Endothelial cell of umbilical vein (primary cell): ENCODE measurements around the gene DECR2. TPM values are rescaled to one million over a fixed set of nuclear protein-coding genes. Genes with fewer than 3 reads are reported as not detected.

Source experiments
- BruUV-seq: library from RNA; stranded (reverse); fragments of 400-500 nt; replicated peaks from 2 replicates; lab custom pipeline; 2021; lab: Mats Ljungman, UMichigan
- CTCF ChIA-PET: fragments of 300-600, 350-600 bp; sonication (Branson Sonifier 250); formaldehyde crosslinking; loops from one replicate; lab custom pipeline; 2021; ENCODE audit warnings: antibody characterized with exemption, inconsistent platforms; lab: Charles Lee
- POLR2A ChIA-PET: fragments of 300-600, 350-600 bp; sonication (Branson Sonifier 250); formaldehyde crosslinking; loops from one replicate; lab custom pipeline; 2021; ENCODE audit warnings: antibody characterized with exemption, inconsistent platforms; lab: Charles Lee
- DNase-seq: peaks from one replicate; pipeline ENCODE4 v3.0.0-alpha.2; 2011; ENCODE audit warnings: low read depth, low spot score
- FAIRE-seq: peaks from 2 replicates; lab custom pipeline; 2011; peaks lifted over from hg19 to GRCh38; lab: Jason Lieb, UNC
- H2AFZ ChIP-seq: 2 replicates; pipeline ENCODE4 v1.6.0; 2012; ENCODE audit warnings: low read depth, low read length, control low read depth, inconsistent platforms
- H3K27ac ChIP-seq: 2 replicates; pipeline ENCODE4 v1.5.1; 2011; ENCODE audit warnings: low read depth, mild to moderate bottlenecking, control low read depth, low read length, moderate library complexity; ENCODE audit not compliant: insufficient read depth
- H3K27me3 ChIP-seq, 2 experiments: 2 replicates each; pipeline versions ENCODE4 v1.6.0 to v1.6.1; 2011; ENCODE audit warnings: low read length in 2 of 2, mixed read lengths in 1 of 2; ENCODE audit not compliant: control insufficient read depth in 2 of 2, insufficient read depth in 2 of 2
- H3K36me3 ChIP-seq, 2 experiments: 2 replicates in 1 of 2; 3 replicates in 1 of 2; pipeline ENCODE4 v1.5.1; 2011; ENCODE audit warnings: low read length in 2 of 2, mild to moderate bottlenecking in 1 of 2, moderate library complexity in 1 of 2; ENCODE audit not compliant: control insufficient read depth in 2 of 2, insufficient read depth in 2 of 2; ENCODE audit errors: extremely low read depth in 1 of 2
- H3K4me1 ChIP-seq: 3 replicates; pipeline ENCODE4 v1.5.1; 2011; ENCODE audit warnings: mild to moderate bottlenecking, low read length; ENCODE audit not compliant: control insufficient read depth, insufficient read depth; ENCODE audit errors: extremely low read depth
- H3K4me2 ChIP-seq: 2 replicates; pipeline ENCODE4 v1.6.1; 2011; ENCODE audit warnings: low read length, control low read depth, mixed read lengths; ENCODE audit not compliant: insufficient read depth
- H3K4me3 ChIP-seq, 3 experiments: fragments of 200-600 bp in 1 of 3; sonication (generic), shearing (Covaris generic) in 1 of 3; replicated peaks in 1 of 3; 2 replicates each; pipeline ENCODE4 v1.5.1; 2011 to 2016; ENCODE audit warnings: control low read depth in 3 of 3, low read length in 3 of 3, mild to moderate bottlenecking in 2 of 3, inconsistent platforms in 1 of 3, low read depth in 1 of 3, moderate library complexity in 1 of 3; ENCODE audit not compliant: insufficient read depth in 1 of 3
- H3K79me2 ChIP-seq: 2 replicates; pipeline ENCODE4 v1.6.0; 2012; ENCODE audit warnings: low read length, inconsistent platforms; ENCODE audit not compliant: control insufficient read depth, insufficient read depth
- H3K9ac ChIP-seq: replicated peaks from 2 replicates; pipeline ENCODE3; 2011; ENCODE audit warnings: low read length, control low read depth; ENCODE audit not compliant: insufficient read depth; ENCODE audit errors: extremely low read depth
- H3K9me1 ChIP-seq: replicated peaks from 3 replicates; pipeline ENCODE4 v1.6.0; 2011; ENCODE audit warnings: mild to moderate bottlenecking, low read length; ENCODE audit not compliant: control insufficient read depth, insufficient read depth; ENCODE audit errors: extremely low read depth
- H3K9me3 ChIP-seq: replicated peaks from 2 replicates; pipeline ENCODE4 v1.5.1; 2012; ENCODE audit warnings: low read length, inconsistent platforms; ENCODE audit not compliant: control insufficient read depth, insufficient read depth
- H4K20me1 ChIP-seq: replicated peaks from 2 replicates; pipeline ENCODE3; 2011; ENCODE audit warnings: mild to moderate bottlenecking, low read length; ENCODE audit not compliant: control insufficient read depth, insufficient read depth; ENCODE audit errors: extremely low read depth
- CTCF ChIP-seq, 2 donors: IDR thresholded peaks; 1 replicate in 1 of 2; 2 replicates in 1 of 2; pipeline ENCODE4 v1.5.1; 2011; ENCODE audit warnings: low read length in 2 of 2, mild to moderate bottlenecking in 2 of 2, moderate library complexity in 2 of 2, control low read depth in 1 of 2, inconsistent platforms in 1 of 2, low read depth in 1 of 2; ENCODE audit not compliant: insufficient read depth in 1 of 2; ENCODE audit errors: extremely low read depth in 1 of 2
- EZH2 ChIP-seq: IDR thresholded peaks from 2 replicates; pipeline ENCODE4 v1.6.1; 2012; ENCODE audit warnings: borderline replicate concordance, low read depth, mild to moderate bottlenecking, moderate library complexity, low read length, inconsistent platforms; ENCODE audit not compliant: severe bottlenecking
- FOS ChIP-seq: IDR thresholded peaks from 2 replicates; pipeline ENCODE4 v1.6.1; 2011; ENCODE audit warnings: mild to moderate bottlenecking, low read length, moderate library complexity, borderline replicate concordance; ENCODE audit not compliant: insufficient read depth
- GATA2 ChIP-seq: IDR thresholded peaks from 2 replicates; pipeline ENCODE4 v1.7.0; 2011; ENCODE audit warnings: low read depth, mild to moderate bottlenecking, moderate library complexity, mixed read lengths, low read length; ENCODE audit not compliant: insufficient read length, insufficient read depth
- JUN ChIP-seq: IDR thresholded peaks from 2 replicates; pipeline ENCODE4 v1.6.1; 2011; ENCODE audit warnings: borderline replicate concordance, low read depth; ENCODE audit not compliant: insufficient read length, insufficient read depth
- MAX ChIP-seq: IDR thresholded peaks from 2 replicates; pipeline ENCODE4 v1.6.1; 2011; ENCODE audit not compliant: insufficient read depth, insufficient read length
- MYC ChIP-seq: IDR thresholded peaks from one replicate; pipeline ENCODE4 v1.6.1; 2011; ENCODE audit warnings: mild to moderate bottlenecking, low read depth, low read length
- POLR2A ChIP-seq: IDR thresholded peaks from 2 replicates; pipeline ENCODE4 v1.6.1; 2012; ENCODE audit warnings: low read depth, mild to moderate bottlenecking, control low read depth, low read length
- POLR2AphosphoS5 ChIP-seq: IDR thresholded peaks from 2 replicates; pipeline ENCODE4 v1.6.1; 2012; ENCODE audit warnings: low read depth, mild to moderate bottlenecking, control low read depth, low read length, moderate library complexity; ENCODE audit not compliant: insufficient read depth
- dilution Hi-C: fragments of 300-500 bp; cut with MboI; formaldehyde crosslinking; loops from one replicate; pipeline ENCODE4 v1.15.0; 2019; ENCODE audit warnings: low sequenced_read_pairs; ENCODE audit not compliant: extremely low pct_ligation_motif_present
- intact Hi-C: fragments of 100-400 bp; cut with micrococcal nuclease; formaldehyde crosslinking; loops from one replicate; pipeline ENCODE4 v1.10.0; 2022
- polyA plus RNA-seq, 4 experiments: library from polyadenylated mRNA; depleted of rRNA in 3 of 4; stranded (reverse) in 3 of 4; unstranded in 1 of 4; fragments of >200 nt; gene quantifications; 2 replicates each; pipeline versions ENCODE4 v1.2.1 to v1.2.3, GENCODE V29; 2011 to 2012; ENCODE audit warnings: missing spikeins in 1 of 4
- total RNA-seq: library from RNA; stranded (reverse); gene quantifications from 2 replicates; pipeline ENCODE4 v1.2.3, GENCODE V29; 2021

The DECR2 gene
- total and polyA plus RNA-seq, 2 donors (not counting 3 experiments of a cell fraction or from before 2014, with no cell fraction given), result 28.3 to 46.5 TPM

- CTCF ChIA-PET, result interaction anchor here (0.9 to 3.6 kb wide), 7 partner anchors 13 to 317 kb away, joined by 3 to 19 read pairs (median 4); no protein-coding TSS in a partner anchor
- H3K27ac ChIP-seq, result peak overlapping the region; percentile 94
Measured at GRCh38 chr16:424033-424622, 22.4 kb downstream of the DECR2 start.

GRCh38 chr16:424623-425081 lies 23.0 kb downstream of the DECR2 start:
- ChIA-PET POLR2A (no interaction called here), CTCF (interaction anchor here (1.0 to 3.6 kb wide), 6 partner anchors 13 to 318 kb away, joined by 3 to 19 read pairs (median 4); no protein-coding TSS in a partner anchor)
- Histone ChIP-seq H4K20me1 (peaks cover 4% of the 10 kb centered on the region), H3K27me3 (no peaks in the 10 kb centered on the region), H3K27ac (peak overlapping the region; percentile 94), H3K79me2 (peaks cover 33% of the 10 kb centered on the region), H2AFZ (peak overlapping the region; percentile 29), H3K4me3 (peak overlapping the region; percentile 3 to 77 (median 55)), H3K9me3 (no peaks in the 10 kb centered on the region), H3K36me3 (no peaks in the 10 kb centered on the region), H3K4me1 (peaks cover 27% of the 10 kb centered on the region), H3K4me2 (peak overlapping the region; percentile 96), H3K9me1 (no peaks in the 10 kb centered on the region), H3K9ac (peak overlapping the region; percentile 71)
- peak; percentile 43 for DNase-seq
- dilution Hi-C loops, result no loop called here
- FAIRE-seq, result no peak
- no peak for TF ChIP-seq GATA2
- no peak for TF ChIP-seq MAX
- no peak for TF ChIP-seq MYC
- no peak for TF ChIP-seq JUN
- TF ChIP-seq POLR2A, result no peak
- no peak for TF ChIP-seq POLR2AphosphoS5
- no peak for TF ChIP-seq FOS
- no peak for TF ChIP-seq EZH2
- TF ChIP-seq CTCF (IDR thresholded peaks at IDR 0.05; ENCODE audit: extremely low read depth in 1 of 2, insufficient read depth in 1 of 2, low read depth in 1 of 2, low read length in 2 of 2), result no peak
- BruUV-seq, result no TSS peak
- intact Hi-C loops, result loop anchor here (1.0 to 5.0 kb wide), 5 partner anchors 23 to 103 kb away; partner anchors contain the start of genes CAPN15 and DECR2

More at GRCh38 chr16:424033-424622, 22.4 kb downstream of the DECR2 start:
- peak; percentile 84 for DNase-seq
- Histone ChIP-seq H3K4me3 (peak overlapping the region in 2 of 3 experiments; percentile 55 to 77), H3K9me1 (no peaks in the 10 kb centered on the region), H3K4me1 (peaks cover 27% of the 10 kb centered on the region), H3K36me3 (no peaks in the 10 kb centered on the region), H3K9me3 (no peaks in the 10 kb centered on the region), H3K79me2 (peaks cover 30% of the 10 kb centered on the region), H3K9ac (peak overlapping the region; percentile 71), H4K20me1 (peaks cover 4% of the 10 kb centered on the region), H3K4me2 (peak overlapping the region; percentile 96), H3K27me3 (no peaks in the 10 kb centered on the region), H2AFZ (peak overlapping the region; percentile 29)
- TSS peak; percentile 47 for BruUV-seq
- dilution Hi-C loops, result no loop called here
- intact Hi-C loops, result loop anchor here (1.0 kb wide), 2 partner anchors 23 to 34 kb away; partner anchors contain the start of gene DECR2
- TF ChIP-seq FOS (peak; percentile 70), POLR2A (peak; percentile 58), MYC (no peak), GATA2 (no peak), MAX (no peak), POLR2AphosphoS5 (peak; percentile 59), JUN (peak; percentile 93)
- POLR2A ChIA-PET, result no interaction called here
- peak; percentile 99 for FAIRE-seq
